ENCODE data around the gene HELB. TPM values are rescaled to one million over a fixed set of nuclear protein-coding genes. Genes with fewer than 3 reads are reported as not detected.

HELB gene
- total and polyA plus RNA-seq, 12 donors: 0.40 to 6.8 (median 1.7) TPM

GRCh38 chr12:66331016-66331415 lies 28.7 kb downstream of the HELB start:
- Histone ChIP-seq H3K27ac (no peak overlapping the region), H3K27me3 (no peaks in the 10 kb centered on the region), H3K4me1 (replicated peaks in 1 of 2) (no peaks in the 10 kb centered on the region), H3K36me3 (replicated peaks in 1 of 2) (no peaks in the 10 kb centered on the region), H3K4me3 (no peak overlapping the region), H3K9me3 (replicated peaks in 1 of 3) (no peaks in the 10 kb centered on the region)
- TF ChIP-seq POLR2A (IDR thresholded peaks at IDR 0.05): no peak
- no peak for TF ChIP-seq CTCF (IDR thresholded peaks at IDR 0.05)
- no peak for DNase-seq
- intact Hi-C loops (cut with DNase I): no loop called here
- 93 to 95% (median 94%) methylated on average over 13 of the region's 13 CpGs for WGBS, 4 donors

- TF ChIP-seq CTCF (IDR thresholded peaks at IDR 0.05): no peak
- no peak for TF ChIP-seq POLR2A (IDR thresholded peaks at IDR 0.05)
- intact Hi-C loops (cut with DNase I): no loop called here
- 94 to 100% (median 97%) methylated on average over 1 of the region's 1 CpG for WGBS, 4 donors
- Histone ChIP-seq H3K27me3 (no peaks in the 10 kb centered on the region), H3K36me3 (replicated peaks in 1 of 2) (no peaks in the 10 kb centered on the region), H3K4me1 (replicated peaks in 1 of 2) (no peaks in the 10 kb centered on the region), H3K9me3 (replicated peaks in 1 of 3) (no peaks in the 10 kb centered on the region), H3K4me3 (no peak overlapping the region), H3K27ac (no peak overlapping the region)
- DNase-seq: no peak
Observed at GRCh38 chr12:66331814-66332213, 29.5 kb downstream of the HELB start.

GRCh38 chr12:66335746-66336145 lies 33.5 kb downstream of the HELB start:
- Histone ChIP-seq H3K27me3 (no peaks in the 10 kb centered on the region), H3K4me3 (no peak overlapping the region), H3K36me3 (replicated peaks in 1 of 2) (no peaks in the 10 kb centered on the region), H3K27ac (no peak overlapping the region), H3K9me3 (replicated peaks in 1 of 3) (no peaks in the 10 kb centered on the region), H3K4me1 (replicated peaks in 1 of 2) (no peaks in the 10 kb centered on the region)
- intact Hi-C loops (cut with DNase I): no loop called here
- no peak for DNase-seq
- TF ChIP-seq POLR2A (IDR thresholded peaks at IDR 0.05) (no peak), CTCF (IDR thresholded peaks at IDR 0.05) (no peak)
- WGBS, 4 donors: 91 to 100% (median 95%) methylated on average over 2 of the region's 2 CpGs

GRCh38 chr12:66337381-66338010 lies 35.2 kb downstream of the HELB start:
- DNase-seq: no peak
- Histone ChIP-seq H3K36me3 (replicated peaks in 1 of 2) (no peaks in the 10 kb centered on the region), H3K4me1 (replicated peaks in 1 of 2) (no peaks in the 10 kb centered on the region), H3K9me3 (replicated peaks in 1 of 3) (no peaks in the 10 kb centered on the region), H3K27ac (no peak overlapping the region), H3K27me3 (no peaks in the 10 kb centered on the region), H3K4me3 (no peak overlapping the region)
- intact Hi-C loops (cut with DNase I): no loop called here
- WGBS, 4 donors: 93 to 97% (median 95%) methylated on average over 2 of the region's 2 CpGs
- TF ChIP-seq POLR2A (IDR thresholded peaks at IDR 0.05): no peak
- TF ChIP-seq CTCF (IDR thresholded peaks at IDR 0.05): no peak
